Ovary (tissue), 9 donors: ENCODE results near the gene OR7D2. TPM values are rescaled to one million over a fixed set of nuclear protein-coding genes. Genes with fewer than 3 reads are reported as not detected.

Source experiments
- DNase-seq, 5 donors: peaks; one replicate each; pipeline ENCODE4 v3.0.0-alpha.2; 2019 to 2020
- H3K27ac ChIP-seq, 2 donors: fragments of 200-600 bp; one replicate each; pipeline versions ENCODE4 v1.5.1 to v1.8.0; 2019 to 2022
- H3K27me3 ChIP-seq: fragments of 200-600 bp; one replicate; pipeline ENCODE4 v1.8.0; 2022
- H3K36me3 ChIP-seq: fragments of 200-600 bp; sonication (generic); one replicate; pipeline ENCODE4 v1.5.1; 2019
- H3K4me1 ChIP-seq: one replicate; pipeline ENCODE4 v1.8.1; 2013; ENCODE audit warnings: mild to moderate bottlenecking, moderate library complexity; ENCODE audit not compliant: insufficient read depth
- H3K4me3 ChIP-seq: fragments of 200-600 bp; sonication (generic); one replicate; pipeline ENCODE4 v1.5.1; 2017
- H3K9me3 ChIP-seq, 2 donors: fragments of 200-600 bp in 1 of 2; sonication (generic) in 1 of 2; one replicate each; pipeline versions ENCODE4 v1.5.1 to v1.8.1; 2013 to 2019; ENCODE audit warnings: mild to moderate bottlenecking in 1 of 2, moderate library complexity in 1 of 2
- CTCF ChIP-seq, 3 donors: fragments of 450-650 bp in 2 of 3; fragments of 200-600 bp in 1 of 3; IDR thresholded peaks; one replicate each; pipeline versions ENCODE4 v1.5.1 to v1.8.0; 2016 to 2022; ENCODE audit warnings: antibody characterized with exemption in 3 of 3, mild to moderate bottlenecking in 1 of 3
- EP300 ChIP-seq: sonication (generic); formaldehyde crosslinking; IDR thresholded peaks from one replicate; pipeline ENCODE4 v1.6.1; 2017; ENCODE audit warnings: antibody characterized with exemption
- POLR2A ChIP-seq: fragments of 450-650 bp; IDR thresholded peaks from one replicate; pipeline ENCODE4 v1.6.1; 2017; ENCODE audit warnings: antibody characterized with exemption, mild to moderate bottlenecking, moderate library complexity
- WGBS, 3 donors: extraction: QIAGEN DNeasy Blood & Tissue Kit in 1 of 3; methylation state at CpG; one replicate each; pipeline versions ENCODE4 v1.1.5 to v1.1.7; 2013 to 2017; 5-methylcytosine and 5-hydroxymethylcytosine counted together
- intact Hi-C, 4 donors: fragments of 100-400 bp; cut with DNase I; formaldehyde crosslinking; loops; one replicate each; pipeline versions ENCODE4 v1.11.0 to v1.15.1; 2022 to 2023
- polyA plus RNA-seq, 2 donors: library from polyadenylated mRNA; stranded (reverse); fragments of 200-250 nt in 1 of 2; fragments of 350-450 nt in 1 of 2; fragmentation: Illumina TruSeq in 1 of 2; extraction: RNeasy Lipid Tissue Mini Kit (QIAGEN cat#74804) in 1 of 2; gene quantifications; one replicate each; pipeline ENCODE4 v1.2.3, GENCODE V29; 2013 to 2014
- total RNA-seq, 7 donors: library from RNA; depleted of rRNA in 2 of 7; stranded (reverse); fragments of >200 nt in 2 of 7; fragmentation: NEBNext Ultra II Directional in 3 of 7; extraction: Animal tissue kit (Norgen Biotek cat#: 25700) in 3 of 7; gene quantifications; one replicate each; pipeline versions ENCODE4 v1.1.0 to v1.2.4, GENCODE V29; 2016 to 2023
- donor health status: DM: no; HTN: no; CAD: no; lungs with moderate emphysema.
- donor health status: DM: no; HTN: no; CAD: no.
- donor health status: Bipolar disorder and iron deficiency.
- donor health status: DM: yes; HTN: yes; CAD: no.
- donor health status: DM: no; HTN: no; CAD: no.
- donor health status: DM: yes; HTN: yes; CAD: no.

Gene OR7D2
- total and polyA plus RNA-seq, 9 donors = not detected

- 0 to 1% (median 1%) methylated on average over 43 of the region's 43 CpGs for WGBS, 3 donors
- Histone ChIP-seq H3K4me3 (peak within 1 kb of the TSS; percentile 93), H3K27ac (peak within 1 kb of the TSS in 1 of 2 donors; percentile 64), H3K27me3 (no peaks in the 10 kb centered on the region), H3K9me3 (peaks cover 0 to 4% of the 10 kb centered on the region in 2 donors), H3K36me3 (no peaks in the 10 kb centered on the region), H3K4me1 (peaks cover 4% of the 10 kb centered on the region)
- DNase-seq = peak; percentile 90 to 94 (median 91)
- intact Hi-C loops = loop anchor here in 1 of 4 donors (10.0 kb wide), 1 partner anchor 654 kb away; no protein-coding TSS in a partner anchor
- peak; percentile 54 for TF ChIP-seq POLR2A
- no peak for TF ChIP-seq CTCF (IDR thresholded peaks at IDR 0.05)
Observed at GRCh38 chr19:9140159-9140874, 38.5 kb upstream of the OR7D2 start, which contains the start of gene ZNF317. Gene ZNF317, plus strand, starts transcription at chr19:9140397. Its CDS starts 15,620 bp downstream, at chr19:9156017.

GRCh38 chr19:9144920-9145319, 33.9 kb upstream of the OR7D2 start:
- H3K27me3 ChIP-seq = no peaks in the 10 kb centered on the region
- H3K4me1 ChIP-seq = peaks cover 4% of the 10 kb centered on the region
- H3K4me3 ChIP-seq = no peak overlapping the region
- H3K9me3 ChIP-seq = peaks cover 0 to 4% of the 10 kb centered on the region in 2 donors
- DNase-seq = no peak
- no peak for TF ChIP-seq CTCF (IDR thresholded peaks at IDR 0.05)
- no peak for TF ChIP-seq EP300
- TF ChIP-seq POLR2A = no peak
- no peaks in the 10 kb centered on the region for H3K36me3 ChIP-seq
- WGBS, 3 donors = 95 to 98% (median 98%) methylated on average over 5 of the region's 5 CpGs
- intact Hi-C loops = loop anchor here in 1 of 4 donors (10.0 kb wide), 1 partner anchor 650 kb away; no protein-coding TSS in a partner anchor
- H3K27ac ChIP-seq = no peak overlapping the region

- Histone ChIP-seq H3K27ac (no peak overlapping the region), H3K4me3 (no peak overlapping the region), H3K4me1 (peaks cover under 1% of the 10 kb centered on the region), H3K36me3 (no peaks in the 10 kb centered on the region), H3K9me3 (peaks cover 0 to 4% of the 10 kb centered on the region in 2 donors), H3K27me3 (no peaks in the 10 kb centered on the region)
- TF ChIP-seq CTCF (IDR thresholded peaks at IDR 0.05) = no peak
- no peak for TF ChIP-seq POLR2A
- no peak for TF ChIP-seq EP300
- no peak for DNase-seq
- WGBS, 3 donors = 90 to 100% (median 96%) methylated on average over 1 of the region's 1 CpG
- intact Hi-C loops = loop anchor here in 1 of 4 donors (10.0 kb wide), 1 partner anchor 648 kb away; no protein-coding TSS in a partner anchor
Observed at GRCh38 chr19:9146882-9147281, 31.9 kb upstream of the OR7D2 start.

GRCh38 chr19:9148697-9149096, 30.1 kb upstream of the OR7D2 start:
- Histone ChIP-seq H3K36me3 (no peaks in the 10 kb centered on the region), H3K4me3 (no peak overlapping the region), H3K27me3 (no peaks in the 10 kb centered on the region), H3K4me1 (no peaks in the 10 kb centered on the region), H3K9me3 (peaks cover 0 to 12% of the 10 kb centered on the region in 2 donors), H3K27ac (no peak overlapping the region)
- DNase-seq = no peak
- intact Hi-C loops = loop anchor here in 1 of 4 donors (10.0 kb wide), 1 partner anchor 646 kb away; no protein-coding TSS in a partner anchor
- 92 to 98% (median 95%) methylated on average over 3 of the region's 3 CpGs for WGBS, 3 donors
- TF ChIP-seq CTCF (IDR thresholded peaks at IDR 0.05) (no peak), POLR2A (no peak), EP300 (no peak)
